H1 (cell line): Measurements from ENCODE around the gene DCX. TPM values are rescaled to one million over a fixed set of nuclear protein-coding genes. Genes with fewer than 3 reads are reported as not detected.

ENCODE experiments used
- CTCF ChIA-PET: fragments of 300-600 bp; sonication (Branson Sonifier 250); formaldehyde crosslinking; loops from one replicate; lab custom pipeline; 2021; ENCODE audit not compliant: partially characterized antibody; lab: Charles Lee
- POLR2A ChIA-PET: fragments of 300-600 bp; sonication (Branson Sonifier 250); formaldehyde crosslinking; loops from one replicate; lab custom pipeline; 2021; ENCODE audit warnings: inconsistent platforms; ENCODE audit not compliant: partially characterized antibody; lab: Charles Lee
- DNase-seq, 2 experiments: peaks; one replicate each; pipeline versions ENCODE4 v3.0.0 to v3.0.0-alpha.2; 2010 to 2022; ENCODE audit warnings: low spot score in 2 of 2, low read depth in 1 of 2, mixed read lengths in 1 of 2
- FAIRE-seq: peaks from 2 replicates; lab custom pipeline; 2011; peaks lifted over from hg19 to GRCh38; lab: Jason Lieb, UNC
- H2AFZ ChIP-seq: 2 replicates; pipeline ENCODE4 v1.8.1; 2012; ENCODE audit warnings: low read length, inconsistent platforms
- H2AK5ac ChIP-seq: 2 replicates; pipeline ENCODE4 v1.6.1; 2013; ENCODE audit warnings: low read depth, low read length
- H2BK120ac ChIP-seq: replicated peaks from 2 replicates; pipeline ENCODE3; 2013; ENCODE audit warnings: low read depth, low read length, inconsistent platforms
- H2BK12ac ChIP-seq: 2 replicates; pipeline ENCODE4 v1.6.1; 2013; ENCODE audit warnings: low read depth, low read length
- H2BK15ac ChIP-seq: 2 replicates; pipeline ENCODE4 v1.6.1; 2013; ENCODE audit warnings: low read length
- H2BK20ac ChIP-seq: 2 replicates; pipeline ENCODE4 v1.6.1; 2013; ENCODE audit warnings: low read length
- H2BK5ac ChIP-seq: 2 replicates; pipeline ENCODE4 v1.6.1; 2013; ENCODE audit warnings: low read depth, low read length
- H3K14ac ChIP-seq: 2 replicates; pipeline ENCODE4 v1.6.1; 2013; ENCODE audit warnings: inconsistent platforms; ENCODE audit not compliant: insufficient read length
- H3K18ac ChIP-seq: 2 replicates; pipeline ENCODE4 v1.6.1; 2013; ENCODE audit warnings: low read length; ENCODE audit errors: extremely low read depth
- H3K23ac ChIP-seq: 2 replicates; pipeline ENCODE4 v1.6.1; 2013; ENCODE audit warnings: inconsistent platforms; ENCODE audit not compliant: insufficient read length
- H3K23me2 ChIP-seq: 2 replicates; pipeline ENCODE4 v1.6.1; 2013; ENCODE audit warnings: low read depth, low read length
- H3K27ac ChIP-seq: 2 replicates; pipeline ENCODE4 v1.6.1; 2011; ENCODE audit warnings: low read depth, low read length, inconsistent platforms
- H3K27me3 ChIP-seq, 4 experiments: replicated peaks in 1 of 4; 1 replicate in 1 of 4; 2 replicates in 3 of 4; pipeline versions ENCODE4 v1.6.1 to v1.8.1; 2011 to 2013; ENCODE audit warnings: low read length in 3 of 4, mild to moderate bottlenecking in 3 of 4, inconsistent platforms in 2 of 4, mixed read lengths in 2 of 4, moderate library complexity in 1 of 4; ENCODE audit not compliant: control insufficient read depth in 3 of 4, insufficient read depth in 3 of 4; ENCODE audit errors: extremely low read depth in 1 of 4
- H3K36me3 ChIP-seq, 4 experiments: 2 replicates each; pipeline versions ENCODE4 v1.6.1 to v1.8.1; 2011 to 2013; ENCODE audit warnings: mild to moderate bottlenecking in 4 of 4, low read length in 3 of 4, moderate library complexity in 2 of 4, control low read depth in 1 of 4, inconsistent platforms in 1 of 4; ENCODE audit not compliant: insufficient read depth in 4 of 4, control insufficient read depth in 2 of 4
- H3K4ac ChIP-seq: replicated peaks from 2 replicates; pipeline ENCODE3; 2013; ENCODE audit warnings: low read length, low read depth, mixed read lengths, inconsistent platforms; ENCODE audit not compliant: insufficient read length
- H3K4me1 ChIP-seq, 4 experiments: replicated peaks in 1 of 4; 1 replicate in 1 of 4; 2 replicates in 3 of 4; pipeline versions ENCODE4 v1.6.1 to v1.8.1; 2011 to 2013; ENCODE audit warnings: low read length in 3 of 4, inconsistent platforms in 2 of 4, mixed read lengths in 1 of 4; ENCODE audit not compliant: insufficient read depth in 4 of 4, control insufficient read depth in 3 of 4
- H3K4me2 ChIP-seq, 2 experiments: 2 replicates each; pipeline versions ENCODE4 v1.6.1 to v1.8.1; 2011 to 2013; ENCODE audit warnings: low read depth in 2 of 2, low read length in 2 of 2, control low read depth in 1 of 2, inconsistent platforms in 1 of 2, mild to moderate bottlenecking in 1 of 2; ENCODE audit not compliant: insufficient read depth in 1 of 2
- H3K4me3 ChIP-seq, 4 experiments: fragments of 200-600, 300-600 bp in 1 of 4; sonication (generic), shearing (Covaris generic), sonication (Bioruptor Twin) in 1 of 4; 2 replicates each; pipeline versions ENCODE4 v1.5.1 to v1.8.1; 2011 to 2016; ENCODE audit warnings: low read length in 4 of 4, low read depth in 3 of 4, control low read depth in 2 of 4, inconsistent platforms in 2 of 4, mild to moderate bottlenecking in 2 of 4, mixed read lengths in 1 of 4, moderate library complexity in 1 of 4; ENCODE audit not compliant: insufficient read depth in 2 of 4; ENCODE audit errors: extremely low read depth in 1 of 4
- H3K56ac ChIP-seq: replicated peaks from 2 replicates; pipeline ENCODE3; 2013; ENCODE audit warnings: low read depth, mild to moderate bottlenecking, mixed read lengths, low read length, inconsistent platforms; ENCODE audit not compliant: insufficient read length
- H3K79me1 ChIP-seq: 2 replicates; pipeline ENCODE4 v1.6.1; 2013; ENCODE audit warnings: low read depth, low read length, control low read depth
- H3K79me2 ChIP-seq, 2 experiments: 2 replicates each; pipeline versions ENCODE4 v1.6.1 to v1.8.1; 2012 to 2013; ENCODE audit warnings: low read length in 2 of 2, mild to moderate bottlenecking in 2 of 2, inconsistent platforms in 1 of 2; ENCODE audit not compliant: insufficient read depth in 2 of 2, control insufficient read depth in 1 of 2
- H3K9ac ChIP-seq, 4 experiments: replicated peaks in 1 of 4; 1 replicate in 1 of 4; 2 replicates in 3 of 4; pipeline versions ENCODE4 v1.6.1 to v1.8.1; 2011 to 2013; ENCODE audit warnings: low read depth in 3 of 4, low read length in 3 of 4, control low read depth in 2 of 4, mild to moderate bottlenecking in 2 of 4, moderate library complexity in 2 of 4, inconsistent platforms in 1 of 4; ENCODE audit errors: extremely low read depth in 1 of 4
- H3K9me3 ChIP-seq, 2 experiments: 2 replicates each; pipeline versions ENCODE4 v1.6.1 to v1.8.1; 2012 to 2013; ENCODE audit warnings: mild to moderate bottlenecking in 2 of 2, moderate library complexity in 2 of 2, control low read depth in 1 of 2, inconsistent platforms in 1 of 2, low read depth in 1 of 2, low read length in 1 of 2, mixed read lengths in 1 of 2; ENCODE audit not compliant: insufficient read depth in 2 of 2
- H4K20me1 ChIP-seq, 2 experiments: replicated peaks in 1 of 2; 2 replicates each; pipeline versions ENCODE3 to v1.8.1; 2011 to 2013; ENCODE audit warnings: inconsistent platforms in 2 of 2, low read length in 2 of 2, mild to moderate bottlenecking in 1 of 2; ENCODE audit not compliant: insufficient read depth in 2 of 2, control insufficient read depth in 1 of 2
- H4K5ac ChIP-seq: 2 replicates; pipeline ENCODE4 v1.6.1; 2013; ENCODE audit warnings: low read length, low read depth, mixed read lengths, inconsistent platforms; ENCODE audit not compliant: insufficient read length
- H4K8ac ChIP-seq: 2 replicates; pipeline ENCODE4 v1.8.0; 2013; ENCODE audit warnings: mild to moderate bottlenecking, moderate library complexity, low read length, inconsistent platforms; ENCODE audit not compliant: insufficient read depth; ENCODE audit errors: extremely low read depth
- H4K91ac ChIP-seq: replicated peaks from 2 replicates; pipeline ENCODE3; 2013; ENCODE audit warnings: low read length, mixed read lengths, inconsistent platforms; ENCODE audit not compliant: insufficient read length
- CREB1 ChIP-seq: IDR thresholded peaks from 2 replicates; pipeline ENCODE4 v1.6.1; 2012; ENCODE audit warnings: inconsistent platforms
- EGR1 ChIP-seq: IDR thresholded peaks from 2 replicates; pipeline ENCODE4 v1.6.1; 2011; ENCODE audit warnings: low read depth, low read length, borderline replicate concordance
- GTF2F1 ChIP-seq: IDR thresholded peaks from 2 replicates; pipeline ENCODE4 v1.6.1; 2012; ENCODE audit warnings: low read depth, low read length, improper control_type of control experiment, borderline replicate concordance
- NANOG ChIP-seq: IDR thresholded peaks from 2 replicates; pipeline ENCODE4 v1.6.1; 2011; ENCODE audit warnings: low read length, low read depth, mild to moderate bottlenecking, inconsistent platforms; ENCODE audit not compliant: insufficient read depth, poor library complexity, severe bottlenecking
- RBBP5 ChIP-seq: IDR thresholded peaks from 2 replicates; pipeline ENCODE4 v1.7.1; 2012; ENCODE audit warnings: low read depth, mild to moderate bottlenecking, inconsistent platforms, low read length, moderate library complexity, borderline replicate concordance
- RFX5 ChIP-seq: IDR thresholded peaks from 2 replicates; pipeline ENCODE4 v1.6.1; 2011; ENCODE audit warnings: low read depth, low read length, improper control_type of control experiment, borderline replicate concordance
- RNF2 ChIP-seq: fragments of 200-900, 300-1000 bp; sonication (generic); IDR thresholded peaks from 2 replicates; pipeline ENCODE4 v1.7.1; 2016; ENCODE audit warnings: borderline replicate concordance, low read depth, mild to moderate bottlenecking, antibody characterized with exemption, low read length; ENCODE audit not compliant: poor library complexity, severe bottlenecking; ENCODE audit errors: missing control alignments
- SP4 ChIP-seq: IDR thresholded peaks from 2 replicates; pipeline ENCODE4 v1.6.1; 2012; ENCODE audit warnings: low read length, inconsistent platforms
- TAF1 ChIP-seq: IDR thresholded peaks from 2 replicates; pipeline ENCODE4 v1.6.1; 2011; ENCODE audit warnings: mild to moderate bottlenecking, low read depth, low read length
- TAF7 ChIP-seq: optimal IDR thresholded peaks from 2 replicates; pipeline ENCODE3; 2011; ENCODE audit warnings: low read depth, mild to moderate bottlenecking, inconsistent platforms, low read length, moderate library complexity, borderline replicate concordance
- USF2 ChIP-seq: IDR thresholded peaks from 2 replicates; pipeline ENCODE4 v1.6.1; 2011; ENCODE audit warnings: low read length, improper control_type of control experiment
- ZNF274 ChIP-seq: IDR thresholded peaks from 2 replicates; pipeline ENCODE4 v1.7.0; 2012; ENCODE audit warnings: low read length, borderline replicate concordance; ENCODE audit errors: extremely low read depth
- WGBS, 2 experiments: shearing (Covaris generic) in 1 of 2; methylation state at CpG; one replicate each; pipeline versions ENCODE4 v1.1.6 to v1.1.7; 2013 to 2015; ENCODE audit warnings: low lambda C conversion rate in 2 of 2, mixed read lengths in 2 of 2, inconsistent platforms in 1 of 2, low coverage in 1 of 2, missing lambda C conversion rate in 1 of 2; ENCODE audit not compliant: insufficient replicate concordance in 2 of 2, insufficient coverage in 1 of 2, insufficient read length in 1 of 2; ENCODE audit errors: extremely low coverage in 1 of 2, missing lambda C conversion rate in 1 of 2; 5-methylcytosine and 5-hydroxymethylcytosine counted together
- polyA plus RNA-seq, 7 experiments: library from polyadenylated mRNA; depleted of rRNA in 3 of 7; stranded (reverse) in 5 of 7; unstranded in 2 of 7; fragments of >200 nt in 5 of 7; fragments of 200-250 nt in 2 of 7; gene quantifications; 1 replicate in 5 of 7; 2 replicates in 1 of 7; 4 replicates in 1 of 7; pipeline versions ENCODE4 v1.2.1 to v1.2.3, GENCODE V29; 2011 to 2013; ENCODE audit warnings: missing spikeins in 2 of 7, mixed read lengths in 2 of 7
- total RNA-seq: library from RNA; stranded (reverse); fragmentation: NEBNext Ultra II Directional; extraction: Animal tissue kit (Norgen Biotek cat#: 25700); gene quantifications from 2 replicates; pipeline ENCODE4 v1.2.1, GENCODE V29; 2021

DCX gene
- total and polyA plus RNA-seq, 2 of the 8 experiments (the other 6 are each of a cell fraction or from before 2014, with no cell fraction given), result 1.3 to 3.3 TPM

GRCh38 chrX:111264385-111264784 is 147.6 kb downstream of the DCX start:
- no peak overlapping the region for H4K5ac ChIP-seq
- H3K9ac ChIP-seq, result no peak overlapping the region
- H3K9me3 ChIP-seq, result no peaks in the 10 kb centered on the region
- no peak overlapping the region for H3K56ac ChIP-seq
- peaks cover 0 to 2% (median under 1%) of the 10 kb centered on the region in 4 experiments; a peak in 3 of 7 replicates for H3K4me1 ChIP-seq
- WGBS, 2 experiments, result 96% methylated on average over 2 of the region's 2 CpGs; no CpG with 5 or more reads in 1 of the 2 experiments
- H3K4ac ChIP-seq, result no peak overlapping the region
- no peak overlapping the region for H2BK5ac ChIP-seq
- no peak overlapping the region for H2AK5ac ChIP-seq
- no peak overlapping the region for H2AFZ ChIP-seq
- no peak overlapping the region for H2BK12ac ChIP-seq
- no peak overlapping the region for H3K18ac ChIP-seq
- FAIRE-seq (no peak), DNase-seq (no peak)
- no peaks in the 10 kb centered on the region for H3K23me2 ChIP-seq
- no peaks in the 10 kb centered on the region for H3K79me2 ChIP-seq
- no peak overlapping the region for H2BK20ac ChIP-seq
- ChIA-PET CTCF (no interaction called here), POLR2A (no interaction called here)
- no peaks in the 10 kb centered on the region for H4K20me1 ChIP-seq
- no peaks in the 10 kb centered on the region for H3K27me3 ChIP-seq
- H4K91ac ChIP-seq, result no peak overlapping the region
- H3K27ac ChIP-seq, result no peak overlapping the region
- H3K23ac ChIP-seq, result no peak overlapping the region
- no peak overlapping the region for H3K14ac ChIP-seq
- H2BK120ac ChIP-seq, result no peak overlapping the region
- H4K8ac ChIP-seq, result no peak overlapping the region
- no peak overlapping the region for H3K4me2 ChIP-seq
- H3K79me1 ChIP-seq, result no peaks in the 10 kb centered on the region
- no peak overlapping the region for H2BK15ac ChIP-seq
- H3K36me3 ChIP-seq, result no peaks in the 10 kb centered on the region
- no peak overlapping the region for H3K4me3 ChIP-seq
- TF ChIP-seq TAF1 (no peak), GTF2F1 (no peak), NANOG (no peak), EGR1 (no peak), RNF2 (no peak), TAF7 (no peak), SP4 (no peak), RBBP5 (no peak), CREB1 (no peak), USF2 (no peak), ZNF274 (no peak), RFX5 (no peak)
